GM19452 (cell line): ENCODE data around the gene ZNF827.

Experiments
- ATAC-seq: cut with Tn5 transposase; IDR thresholded peaks from one replicate; pipeline ENCODE4 v1.9.1; 2021; ENCODE audit not compliant: unreplicated experiment

Gene ZNF827

GRCh38 chr4:145890689-145891088 is 47.9 kb downstream of the ZNF827 start:
- ATAC-seq = no peak

- ATAC-seq = no peak
Measured at GRCh38 chr4:145888393-145888792, 50.2 kb downstream of the ZNF827 start.

- ATAC-seq = peak; percentile 52
Measured at GRCh38 chr4:145887241-145887991, 51.2 kb downstream of the ZNF827 start.

DNA sequence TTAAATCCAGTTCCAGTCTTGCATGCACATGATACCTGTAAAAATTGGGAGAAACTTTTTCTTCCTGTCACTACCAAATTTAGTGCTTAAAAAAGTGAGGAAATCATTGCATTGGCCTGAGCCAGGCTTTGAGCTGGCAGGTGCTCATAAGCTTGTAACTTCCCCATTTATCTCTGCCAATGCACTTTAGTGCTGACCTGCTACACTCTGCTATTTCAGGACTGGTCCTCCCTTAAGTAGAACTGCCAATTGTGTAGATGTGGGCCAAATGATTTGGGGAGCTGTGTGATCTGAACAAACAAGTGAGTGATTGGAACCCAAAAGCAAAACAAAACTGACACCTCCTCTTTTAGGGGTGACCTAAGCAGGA is 51.8 kb downstream of the ZNF827 start:
- no peak for ATAC-seq

DNA sequence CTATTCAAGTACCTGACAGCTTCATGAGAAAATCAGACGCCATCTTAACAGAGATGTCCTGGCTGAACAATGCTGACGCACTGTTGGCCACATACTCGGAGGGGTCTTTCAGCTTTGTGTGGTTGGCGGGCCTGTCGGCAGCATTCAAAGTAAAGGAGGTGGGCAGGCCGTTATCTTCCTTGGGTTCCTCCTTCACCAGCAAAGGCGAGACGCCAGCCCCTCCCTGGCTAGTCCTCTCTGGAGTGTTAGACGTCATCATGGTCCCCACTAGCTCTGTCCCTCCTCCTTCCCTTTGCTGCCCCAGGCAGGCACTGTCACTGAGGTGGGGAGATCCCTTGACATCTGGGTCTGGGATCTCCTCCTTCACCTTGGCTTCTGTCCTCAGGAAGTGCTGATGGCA is 53.0 kb downstream of the ZNF827 start:
- ATAC-seq = no peak

GRCh38 chr4:145884775-145885174 is 53.8 kb downstream of the ZNF827 start:
- no peak for ATAC-seq

DNA sequence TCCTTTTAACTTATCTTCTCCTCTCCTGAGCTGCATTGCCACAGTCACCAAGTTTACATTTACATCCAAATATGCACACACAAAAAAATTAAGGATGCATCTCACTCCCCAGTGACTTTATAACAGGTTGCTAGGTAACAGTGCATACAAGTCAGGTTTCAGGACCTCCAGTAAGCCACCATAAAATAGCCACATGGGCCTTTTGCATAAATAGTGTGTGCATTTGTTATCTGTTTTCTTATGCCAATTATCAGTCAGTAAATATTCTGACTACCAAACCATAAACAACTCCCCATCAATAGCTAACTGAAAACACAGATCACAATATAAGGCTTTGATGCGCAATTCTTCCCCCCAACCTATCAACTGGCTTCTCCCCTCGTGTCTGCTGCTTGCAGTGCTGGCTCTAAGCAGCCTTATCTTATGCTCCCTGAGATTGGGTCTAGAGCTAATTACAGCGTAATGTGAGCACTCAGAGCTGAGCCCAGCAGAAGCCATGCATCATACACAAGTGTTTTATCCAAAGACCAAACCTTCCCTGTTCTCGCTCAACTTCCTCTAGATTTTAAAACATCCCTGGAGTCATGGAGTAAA is 55.4 kb downstream of the ZNF827 start:
- ATAC-seq = no peak

GRCh38 chr4:145882604-145883003 is 56.0 kb downstream of the ZNF827 start:
- ATAC-seq = no peak

GRCh38 chr4:145881989-145882388 is 56.6 kb downstream of the ZNF827 start:
- ATAC-seq = peak; percentile 60

GRCh38 chr4:145881576-145881975 is 57.0 kb downstream of the ZNF827 start:
- ATAC-seq = peak; percentile 51

GRCh38 chr4:145880355-145880960 is 58.2 kb downstream of the ZNF827 start:
- no peak for ATAC-seq

GRCh38 chr4:145879598-145879997 is 59.0 kb downstream of the ZNF827 start:
- ATAC-seq = no peak

DNA sequence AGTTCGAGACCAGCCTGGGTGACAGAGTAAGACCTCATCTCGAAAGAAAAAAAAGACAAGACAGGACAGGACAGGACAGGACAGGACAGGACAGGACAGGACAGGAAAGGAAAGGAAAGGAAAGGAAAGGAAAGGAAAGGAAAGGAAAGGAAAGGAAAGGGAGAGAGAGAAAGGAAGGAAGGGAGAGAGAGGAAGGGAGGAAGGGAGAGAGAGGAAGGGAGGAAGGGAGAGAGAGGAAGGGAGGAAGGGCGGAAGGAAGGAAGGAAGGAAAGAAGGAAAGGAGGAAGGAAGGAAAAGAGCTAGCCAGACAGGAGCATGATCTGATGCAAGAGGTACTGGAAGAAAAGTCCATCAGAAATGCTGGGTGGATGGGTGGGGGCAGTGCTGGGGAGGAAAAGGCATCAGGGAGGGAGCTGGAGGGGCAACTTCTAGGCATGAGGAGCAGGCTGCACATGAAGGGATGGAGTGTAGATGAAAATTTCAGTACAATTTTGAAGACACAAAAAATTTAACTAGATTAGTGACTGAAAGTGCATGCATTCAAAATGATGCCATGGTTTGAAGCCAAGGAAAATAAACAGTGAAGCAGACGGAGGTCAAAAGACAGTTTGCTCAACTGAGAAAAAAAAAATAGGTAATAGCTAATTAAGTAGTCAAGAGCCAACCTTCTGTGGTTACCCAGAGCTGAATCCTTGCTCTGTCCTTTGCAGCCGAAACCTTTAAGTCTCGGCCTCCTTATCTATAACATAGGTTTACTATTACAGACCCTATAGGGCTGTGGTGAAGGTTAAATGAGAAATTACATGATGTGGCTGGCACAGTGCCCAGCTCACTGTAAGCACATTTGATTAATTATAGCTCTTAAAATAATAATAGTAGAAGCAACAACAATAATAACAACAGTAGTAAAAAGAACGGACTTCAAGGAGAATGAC is 59.9 kb downstream of the ZNF827 start:
- ATAC-seq = no peak

DNA sequence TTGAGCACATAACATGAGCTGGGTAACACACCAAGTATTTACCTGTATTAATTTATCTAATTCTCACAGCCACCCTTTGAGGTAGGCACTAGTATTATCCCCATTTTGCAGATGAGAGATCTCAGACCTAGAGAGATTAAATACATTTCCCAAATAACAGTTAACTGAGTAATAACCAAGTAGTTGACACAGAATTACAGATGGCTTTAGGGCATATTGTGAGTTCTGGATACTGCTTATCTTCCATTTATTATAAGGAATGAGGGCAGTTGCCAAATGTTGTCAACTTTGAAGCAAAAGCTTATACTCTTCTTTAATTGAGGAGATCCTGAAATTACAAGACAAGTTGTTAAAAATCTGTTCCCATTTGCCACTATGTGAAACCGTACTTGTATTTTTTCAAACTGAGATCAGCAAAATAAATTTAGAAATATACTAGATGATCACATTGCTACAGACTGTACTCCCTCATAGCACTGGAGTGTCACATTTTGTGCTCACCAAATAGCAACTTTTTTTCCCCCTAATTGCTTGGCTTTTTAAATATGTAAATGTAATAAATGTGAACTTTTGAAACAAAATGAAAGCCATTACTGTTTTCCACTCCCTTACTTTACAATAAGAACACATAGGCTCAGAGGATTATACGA is 62.0 kb downstream of the ZNF827 start:
- no peak for ATAC-seq

- ATAC-seq = no peak
Measured at GRCh38 chr4:145873901-145874300, 64.7 kb downstream of the ZNF827 start.

DNA sequence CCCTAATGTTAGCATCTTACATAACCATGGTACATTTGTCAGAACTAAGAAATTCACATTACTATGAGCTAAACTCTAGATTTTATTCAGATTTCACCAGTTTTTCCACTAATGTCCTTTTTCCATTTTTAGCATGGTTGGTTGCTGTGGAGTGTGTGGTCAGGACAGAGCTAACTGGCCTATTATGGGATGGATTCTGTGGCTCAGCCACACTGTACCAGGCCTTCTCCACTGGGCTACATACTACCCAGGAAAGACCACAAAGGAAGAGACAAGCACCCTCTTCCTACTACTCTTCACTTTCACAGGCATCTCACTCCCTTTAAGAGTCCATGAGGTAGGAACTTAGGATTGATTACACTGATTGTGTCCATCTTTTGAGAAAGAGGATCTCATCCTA is 67.4 kb downstream of the ZNF827 start:
- ATAC-seq = no peak

GRCh38 chr4:145870155-145871020 is 68.2 kb downstream of the ZNF827 start:
- no peak for ATAC-seq

DNA sequence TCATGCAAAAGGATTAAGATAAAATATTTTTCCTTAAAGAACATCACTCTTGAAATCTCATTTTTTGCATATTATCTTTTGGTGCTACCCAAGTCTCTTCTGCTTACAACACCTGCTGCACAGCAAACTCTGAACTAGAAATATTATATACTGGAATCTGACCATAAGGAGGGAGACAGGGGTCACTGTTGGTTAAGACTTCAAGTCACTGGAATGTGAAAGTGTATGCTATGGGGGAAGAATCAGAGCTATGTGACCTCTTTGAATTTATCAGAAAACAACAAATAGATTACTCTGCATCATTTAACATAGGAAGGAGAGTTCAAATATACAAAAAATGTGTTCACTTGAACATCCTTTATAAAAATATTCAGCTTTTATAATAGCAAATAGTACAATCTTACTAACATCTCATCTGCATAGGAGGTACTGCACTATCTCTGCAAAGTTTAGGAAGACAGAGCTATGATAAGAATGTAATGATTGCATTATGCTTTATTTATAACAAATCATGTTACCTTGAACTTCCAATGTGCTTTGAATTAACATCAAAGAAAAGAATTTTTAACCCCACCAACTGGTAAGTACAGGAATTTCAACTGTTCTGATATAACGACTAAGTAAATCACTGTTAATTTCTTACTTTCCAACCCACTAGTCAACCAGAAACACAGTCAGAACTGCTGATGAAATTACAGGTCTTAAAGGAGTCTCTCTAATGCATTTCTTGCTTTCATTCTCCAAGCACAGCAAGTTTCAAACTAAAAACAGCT is 69.8 kb downstream of the ZNF827 start:
- ATAC-seq = peak; percentile 64

- no peak for ATAC-seq
Measured at GRCh38 chr4:145867406-145867805, 71.2 kb downstream of the ZNF827 start.
